Stimulated activated CD8-positive, alpha-beta memory T cell treated with anti-CD3 and anti-CD28 coated beads, Interleukin-15, amount 100 ng/mL, for 4 hours (primary cell): ENCODE measurements around the gene COMMD6.

Source experiments
- DNase-seq, 2 donors: peaks; one replicate each; pipeline ENCODE4 v3.0.0-alpha.2; 2020; ENCODE audit warnings: low read depth in 2 of 2

Gene COMMD6

GRCh38 chr13:75482070-75482819, 55.4 kb downstream of the COMMD6 start, which contains the start of gene TBC1D4:
Gene TBC1D4 (minus strand): TSS chr13:75482169. CDS start chr13:75481767, 402 bp downstream.
- DNase-seq: peak; percentile 8 to 27

DNA sequence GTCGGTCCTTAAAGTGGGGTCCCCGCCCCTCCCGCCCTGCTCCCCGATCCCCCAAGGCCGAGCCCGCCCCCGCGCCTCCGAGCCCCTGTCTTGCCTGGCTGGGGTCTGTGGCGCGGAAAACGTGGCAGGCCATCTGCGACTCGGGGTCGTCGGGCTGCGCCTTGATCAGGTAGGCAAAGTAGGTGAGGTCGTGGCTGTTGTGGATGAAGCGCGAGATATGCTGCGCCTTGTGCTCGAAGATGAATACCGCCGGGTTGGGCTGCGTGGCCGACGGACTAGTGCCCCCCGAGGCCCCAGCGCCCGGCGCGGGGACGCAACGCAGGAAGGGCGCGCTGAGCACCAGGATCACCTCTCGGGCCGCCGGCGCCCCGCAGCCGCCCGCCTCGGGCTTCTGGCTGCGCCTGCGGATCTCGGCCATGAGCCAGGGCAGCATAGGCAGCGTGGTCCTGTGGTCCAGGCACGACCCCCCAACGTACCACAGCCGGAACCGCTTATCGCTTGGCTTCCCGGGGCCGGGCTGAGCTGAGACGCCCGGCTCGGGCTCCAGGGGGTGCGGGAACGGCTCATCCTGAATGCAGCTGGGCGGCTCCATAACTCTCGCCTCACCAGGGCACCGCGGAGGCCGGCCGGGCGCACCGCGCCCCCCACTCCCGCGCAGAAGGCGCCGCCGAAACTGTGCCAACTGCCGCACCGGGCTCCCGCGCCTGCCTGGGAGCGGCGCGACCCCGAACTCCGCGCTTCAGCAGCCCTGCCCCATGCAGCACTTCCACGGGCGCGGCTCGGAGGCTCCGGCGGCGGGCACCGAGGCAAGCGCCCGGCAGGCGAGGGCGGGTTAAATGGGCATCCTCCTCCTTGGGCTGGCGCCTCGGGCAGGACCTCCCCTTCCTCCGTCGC, 56.2 kb downstream of the COMMD6 start:
- no peak for DNase-seq

GRCh38 chr13:75480671-75481175, 56.9 kb downstream of the COMMD6 start:
- no peak for DNase-seq

GRCh38 chr13:75479102-75479740, 58.4 kb downstream of the COMMD6 start:
- no peak for DNase-seq

DNA sequence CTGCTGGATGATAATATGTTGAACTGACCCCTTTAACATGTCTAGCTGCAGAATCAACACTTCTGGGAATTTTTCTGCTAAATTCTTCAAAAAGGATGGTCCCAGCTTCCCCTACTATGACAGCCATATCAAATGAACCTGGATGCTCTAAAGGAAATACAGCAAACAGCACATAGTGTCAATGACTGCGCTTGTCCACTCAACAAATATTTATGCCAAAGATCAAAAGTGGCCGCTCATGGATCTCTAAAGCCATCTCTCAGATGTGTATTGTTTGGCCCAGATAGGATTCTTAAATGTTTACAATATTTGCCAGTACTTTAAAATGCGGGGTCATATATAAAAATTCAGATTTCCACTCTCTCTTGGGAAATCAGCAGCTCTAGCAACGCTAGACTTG, 59.0 kb downstream of the COMMD6 start:
- no peak for DNase-seq
